Activated CD8-positive, alpha-beta memory T cell treated with anti-CD3 and anti-CD28 coated beads, Interleukin-2, amount 50 U/mL, for 4 hours (primary cell): ENCODE data around the gene CPEB3.
"Not testable (repeated sequence)": the region's sequence is repeated elsewhere in the genome, so short reads cannot be mapped to it uniquely, and the experiment has no call there.

Experiments
- DNase-seq: peaks from one replicate; pipeline ENCODE4 v3.0.0-alpha.2; 2020

CPEB3 gene

DNA sequence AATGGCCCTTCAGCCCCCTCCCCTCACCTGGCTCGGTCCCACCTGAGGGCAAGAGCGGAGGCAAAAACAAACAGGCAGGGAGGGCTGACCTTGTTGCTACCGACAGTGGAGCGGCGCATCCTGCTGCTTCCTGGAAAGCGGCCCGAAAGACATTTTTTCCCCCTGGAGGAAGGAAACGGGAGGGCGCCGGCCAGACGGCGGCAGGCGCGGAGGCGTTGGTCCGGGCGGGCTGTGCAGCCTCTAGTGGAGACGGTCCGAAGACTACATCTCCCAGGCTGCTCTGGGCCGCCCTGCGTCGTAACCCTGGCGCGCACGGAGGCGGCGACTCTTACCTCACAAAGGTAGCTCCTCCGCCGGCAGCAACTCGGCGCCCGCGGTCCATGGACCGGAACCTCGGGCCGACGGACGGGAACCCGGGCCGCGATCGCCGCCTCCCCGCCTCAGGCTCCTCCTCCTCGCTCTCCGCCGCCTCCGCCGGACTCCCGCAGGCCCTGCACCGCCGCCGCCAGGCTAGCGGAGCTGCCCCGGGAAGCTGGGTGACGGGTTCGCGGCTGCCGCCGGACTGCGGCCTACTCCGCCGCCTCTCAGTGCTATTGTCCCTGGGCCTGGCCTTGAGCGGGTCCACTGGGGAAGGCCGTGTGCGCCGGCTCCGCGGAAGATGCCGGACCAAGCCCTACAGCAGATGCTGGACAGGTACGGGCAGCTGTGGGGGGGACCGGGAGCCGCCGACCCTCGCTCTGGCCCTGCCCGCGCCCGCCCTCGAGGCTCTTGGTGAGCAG is at the start of gene CPEB3, which contains the start of gene MARCHF5:
TSS of gene CPEB3 (minus strand) at position 242 of the 779 bp plus-strand sequence. CDS start 50,728 bp downstream, outside the sequence.
TSS of gene MARCHF5 (plus strand) at position 331 of the 779 bp plus-strand sequence. CDS start at position 659, 328 bp downstream.
- peak; percentile 89 for DNase-seq

DNA sequence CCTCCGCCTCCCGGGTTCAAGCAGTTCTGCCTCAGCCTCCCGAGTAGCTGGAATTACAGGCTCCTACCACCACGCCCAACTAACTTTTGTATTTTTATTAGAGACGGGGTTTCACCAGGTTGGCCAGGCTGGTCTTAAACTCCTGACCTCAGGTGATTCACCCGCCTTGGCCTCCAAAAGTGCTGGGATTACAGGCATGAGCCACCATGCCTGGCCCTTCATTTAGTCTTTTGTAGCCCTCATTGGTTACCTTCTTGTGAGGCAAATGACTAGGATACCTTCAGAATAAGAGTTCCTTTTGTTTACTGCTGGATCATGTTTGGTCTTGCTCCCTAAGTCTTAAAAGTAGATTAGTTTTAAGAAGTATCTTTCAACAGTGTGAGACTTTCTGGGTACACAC is 39.0 kb upstream of the CPEB3 start:
- not testable (repeated sequence) for DNase-seq

DNA sequence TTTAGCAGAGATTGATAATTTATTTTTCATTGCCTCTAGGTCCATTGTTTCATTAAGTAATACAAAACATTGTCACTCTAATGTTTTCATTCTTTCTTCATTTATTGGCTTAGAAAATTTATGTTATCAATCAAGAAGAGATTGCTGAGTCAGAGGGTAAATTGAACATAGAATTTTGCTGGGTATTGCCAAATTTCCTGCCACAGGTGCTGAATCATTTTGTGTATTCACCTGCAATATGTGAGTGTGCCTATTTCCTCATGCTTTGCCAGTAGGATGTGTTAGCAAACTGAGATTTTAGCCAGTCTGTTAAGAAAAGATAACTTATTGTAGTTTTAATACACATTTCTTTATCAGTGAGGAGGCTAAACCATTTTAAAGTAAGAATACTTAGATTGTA is 38.1 kb upstream of the CPEB3 start:
- no peak for DNase-seq

DNA sequence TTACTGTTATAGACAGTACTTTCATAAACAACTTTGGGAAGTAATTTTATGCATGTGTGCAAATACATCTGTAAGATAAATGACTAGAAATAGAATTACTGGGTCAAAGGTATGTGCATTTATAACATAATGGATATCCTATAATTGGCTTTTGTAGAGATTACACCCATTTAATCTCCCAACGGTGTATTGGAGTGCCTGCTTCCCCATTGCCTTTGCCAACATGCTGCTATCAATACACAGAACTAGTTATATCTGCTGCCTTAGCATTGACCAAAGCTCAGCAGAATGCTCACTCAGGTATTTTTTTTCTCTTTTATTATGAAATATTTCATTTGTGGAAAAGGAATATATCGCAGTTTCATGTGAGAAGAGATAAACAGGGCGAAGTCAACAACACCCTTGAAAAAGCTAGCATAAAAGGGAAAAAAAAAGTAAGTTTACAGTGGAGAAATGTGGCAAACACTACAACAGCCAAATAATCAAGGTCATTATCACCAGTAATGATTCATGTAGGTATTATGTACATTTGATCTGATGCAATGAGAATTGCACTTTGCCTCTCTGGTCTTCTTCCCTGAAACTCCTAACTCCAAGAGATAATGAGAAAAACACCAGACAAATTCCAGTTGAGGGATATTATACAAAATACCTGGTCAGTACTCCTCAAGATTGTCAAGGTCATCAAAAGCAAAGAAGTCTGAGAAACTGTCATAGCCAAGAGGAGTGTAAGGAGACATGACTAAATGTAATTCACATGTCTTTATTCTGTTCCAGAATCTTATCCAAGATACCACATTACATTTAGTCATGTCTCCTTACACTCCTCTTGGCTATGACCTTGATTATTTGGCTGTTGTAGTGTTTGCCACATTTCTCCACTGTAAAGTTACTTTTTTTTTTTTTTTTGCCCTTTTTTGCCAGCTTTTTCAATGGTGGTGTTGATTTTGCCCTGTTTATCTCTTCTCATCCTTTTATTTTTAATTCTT is 36.9 kb upstream of the CPEB3 start:
- DNase-seq = no peak

DNA sequence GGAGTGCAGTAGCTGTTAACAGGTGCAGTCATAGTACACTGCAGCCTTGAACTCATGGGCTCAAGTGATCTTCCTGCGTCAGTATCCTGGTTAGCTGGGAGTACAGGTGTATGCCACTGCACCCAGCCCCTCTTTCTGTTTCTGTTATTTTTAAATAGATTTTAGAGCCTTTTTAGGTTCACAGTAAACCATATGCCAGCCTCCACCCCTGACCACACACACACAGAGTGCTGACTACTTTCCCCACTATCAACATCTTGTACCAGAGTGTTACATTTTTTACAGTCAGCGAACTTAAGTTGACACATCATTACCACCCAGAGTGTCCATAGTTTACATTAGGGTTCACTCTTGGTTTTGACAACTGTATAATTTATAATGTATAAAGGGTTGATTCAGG is 32.2 kb upstream of the CPEB3 start:
- DNase-seq = no peak

DNA sequence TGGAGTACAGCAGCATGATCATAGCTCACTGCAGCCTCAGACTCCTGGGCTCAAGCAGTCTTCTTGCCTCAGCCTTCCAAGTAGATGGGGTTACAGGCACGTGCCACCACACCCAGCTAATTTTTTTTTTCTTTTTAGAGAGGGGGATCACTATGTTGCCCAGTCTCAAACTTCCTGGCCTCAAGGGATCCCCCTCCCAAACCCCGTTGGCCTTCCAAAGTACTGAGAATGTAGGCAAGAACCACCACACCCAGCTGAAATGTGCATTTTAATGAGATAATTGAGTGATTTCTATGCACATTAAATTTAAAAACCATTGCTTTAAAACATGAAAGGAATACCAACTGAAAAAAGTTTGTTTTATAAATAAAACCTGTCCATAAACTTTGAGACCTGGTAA is 25.7 kb upstream of the CPEB3 start:
- DNase-seq = no peak

GRCh38 chr10:92313750-92314149 is 22.9 kb upstream of the CPEB3 start:
- DNase-seq = no peak

GRCh38 chr10:92309272-92309671 is 18.4 kb upstream of the CPEB3 start:
- no peak for DNase-seq

DNA sequence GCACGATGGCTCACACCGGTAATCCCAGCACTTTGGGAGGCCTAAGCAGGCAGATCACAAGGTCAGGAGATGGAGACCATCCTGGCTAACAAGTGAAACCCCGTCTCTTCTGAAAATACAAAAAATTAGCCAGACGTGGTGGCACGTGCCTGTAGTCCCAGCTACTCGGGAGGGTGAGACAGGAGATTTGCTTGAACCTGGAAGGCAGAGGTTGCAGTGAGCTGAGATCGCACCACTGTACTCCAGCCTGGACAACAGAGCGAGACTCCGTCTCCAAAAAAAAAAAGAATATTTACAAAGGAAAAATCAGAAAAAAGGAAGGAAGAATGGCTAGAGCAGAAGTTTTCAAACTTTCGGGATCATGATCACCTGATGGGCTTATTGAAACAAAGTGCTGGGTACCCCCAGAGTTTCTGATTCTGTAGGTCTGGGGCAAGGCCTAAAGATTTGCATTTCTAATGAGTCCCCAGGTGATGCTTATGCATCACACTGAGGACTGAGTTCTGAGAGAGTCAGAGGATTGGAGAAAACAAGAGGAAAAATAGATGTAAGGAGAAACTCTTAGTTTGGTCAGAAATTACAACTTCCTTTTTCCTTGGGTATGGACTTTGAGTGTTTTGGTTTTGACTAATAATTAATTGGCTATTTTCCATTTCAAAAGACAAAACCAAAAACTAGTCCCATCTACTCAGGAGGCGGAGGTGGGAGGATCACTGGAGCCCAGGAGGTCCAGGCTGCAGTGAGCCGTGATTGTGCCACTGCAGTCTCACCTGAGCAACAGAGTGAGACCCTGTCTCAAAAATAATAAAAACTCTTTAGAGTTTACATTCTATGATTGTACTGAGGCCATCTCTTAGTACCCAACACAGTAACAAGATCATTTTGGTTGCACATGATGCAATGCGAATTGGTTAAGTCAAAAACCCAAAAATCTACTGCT is 14.5 kb upstream of the CPEB3 start:
- no peak for DNase-seq

DNA sequence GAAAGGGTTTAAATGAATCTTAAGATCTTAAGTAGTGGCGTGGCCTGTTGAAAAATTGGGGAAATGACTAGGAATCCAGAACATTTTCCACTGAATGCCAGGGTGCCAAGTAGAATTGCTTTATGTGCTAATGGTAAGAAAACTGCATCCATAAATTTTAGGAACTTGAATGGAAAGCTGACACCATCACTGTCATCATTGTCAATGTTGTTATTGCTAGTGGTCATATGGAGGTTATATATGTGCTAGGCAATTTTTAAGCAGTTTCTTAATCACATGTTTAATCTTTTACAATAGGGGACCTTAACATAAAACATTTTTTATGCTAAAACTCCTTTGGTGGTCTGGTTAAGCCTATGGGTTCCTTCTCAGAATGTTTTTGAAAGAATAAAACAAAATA is 13.2 kb upstream of the CPEB3 start:
- DNase-seq = no peak

GRCh38 chr10:92303096-92303495 is 12.2 kb upstream of the CPEB3 start:
- no peak for DNase-seq

GRCh38 chr10:92298487-92298886 is 7.6 kb upstream of the CPEB3 start:
- no peak for DNase-seq

DNA sequence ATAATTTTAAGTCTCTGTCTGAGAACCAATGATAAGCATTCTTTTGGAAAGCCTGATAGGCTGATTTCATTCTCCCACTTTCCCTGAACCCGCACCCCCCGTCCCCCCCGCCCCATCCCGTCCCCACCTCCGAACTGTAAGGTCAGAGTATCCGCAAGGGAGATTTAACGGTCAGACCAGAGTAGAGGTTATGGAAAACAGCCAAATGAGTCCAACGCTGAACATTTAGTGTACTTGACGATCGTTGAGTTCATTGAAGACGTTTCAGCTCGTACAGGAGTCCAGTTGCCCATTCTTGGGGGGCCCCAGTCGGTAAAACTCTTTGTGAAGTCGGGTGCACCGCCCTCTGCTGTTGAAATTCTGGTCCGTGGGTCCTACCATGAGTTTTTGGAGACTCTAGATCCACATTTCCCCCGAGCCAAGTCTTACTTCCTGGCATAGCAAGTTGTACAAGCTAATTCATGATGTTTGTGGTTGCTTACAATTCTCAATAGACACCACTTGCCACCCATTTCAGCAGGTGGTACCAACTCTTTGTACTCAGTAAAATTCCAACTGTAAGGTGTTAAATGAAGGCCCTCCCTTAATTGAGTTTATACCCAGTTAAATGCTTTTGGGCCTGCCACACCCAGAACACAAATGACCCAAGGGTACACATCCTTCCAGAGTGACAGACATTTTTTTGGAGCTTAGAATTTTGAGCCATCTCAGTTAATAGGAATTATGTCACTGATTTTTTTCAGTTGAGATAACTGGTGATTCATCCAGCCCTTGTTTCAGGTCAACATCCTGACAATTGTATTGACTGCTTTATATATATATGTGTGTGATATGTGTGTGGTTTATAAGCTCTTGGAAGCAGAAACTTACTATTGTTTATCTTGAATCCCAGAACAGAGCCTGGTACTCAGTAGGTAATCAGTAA is 1.3 kb upstream of the CPEB3 start:
- DNase-seq = peak; percentile 26

DNA sequence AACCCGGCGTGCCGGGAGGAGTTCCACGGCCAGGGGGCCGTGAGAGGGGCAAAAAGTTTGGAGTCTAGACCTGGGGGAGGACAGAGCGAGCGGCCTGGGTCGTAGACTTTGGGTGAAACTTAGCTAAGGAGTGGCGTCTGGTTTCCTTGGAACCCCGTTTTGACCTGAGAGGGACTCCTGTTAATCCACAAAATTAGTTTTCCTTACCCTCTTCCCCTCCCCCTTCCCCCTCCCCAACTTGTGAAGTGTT is 663 bp upstream of the CPEB3 start:
- DNase-seq = no peak

GRCh38 chr10:92290076-92290836 is 622 bp downstream of the CPEB3 start:
- DNase-seq = peak; percentile 35

- DNase-seq = no peak
These were observed 6.7 kb downstream of the CPEB3 start for GRCh38 chr10:92284112-92284704.

DNA sequence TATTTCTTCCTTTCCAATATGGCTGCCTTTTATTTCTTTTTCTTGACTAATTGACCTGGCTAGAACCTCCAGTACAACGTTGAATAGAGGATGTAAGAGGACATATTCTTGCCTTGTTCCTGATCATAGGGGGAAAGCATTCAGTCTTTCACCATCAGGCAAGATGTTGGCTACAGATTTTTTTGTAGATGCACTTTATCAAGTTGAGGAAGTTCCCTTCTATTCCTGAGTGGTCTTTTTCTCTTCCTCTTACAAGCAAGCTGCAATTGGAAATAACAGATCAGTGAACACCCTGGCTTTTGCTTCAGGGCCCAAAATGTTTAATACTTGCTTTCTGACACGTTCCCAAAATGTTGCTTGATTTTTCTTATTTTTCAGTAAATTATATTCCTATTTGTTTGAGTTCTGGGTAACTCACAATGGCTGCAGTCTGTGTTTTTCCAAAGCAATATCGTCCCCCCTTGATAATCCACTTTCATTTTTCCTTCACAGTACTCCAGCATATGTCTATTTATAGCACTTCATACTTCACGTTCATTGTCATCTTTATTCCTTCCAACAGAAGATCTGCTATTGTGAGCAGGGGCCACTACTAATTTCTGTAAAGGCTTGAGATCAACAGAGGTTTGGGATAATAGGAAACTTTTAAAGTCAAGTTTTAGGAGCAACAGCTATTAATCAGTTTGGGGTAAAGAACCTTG is 11.7 kb downstream of the CPEB3 start:
- no peak for DNase-seq

DNA sequence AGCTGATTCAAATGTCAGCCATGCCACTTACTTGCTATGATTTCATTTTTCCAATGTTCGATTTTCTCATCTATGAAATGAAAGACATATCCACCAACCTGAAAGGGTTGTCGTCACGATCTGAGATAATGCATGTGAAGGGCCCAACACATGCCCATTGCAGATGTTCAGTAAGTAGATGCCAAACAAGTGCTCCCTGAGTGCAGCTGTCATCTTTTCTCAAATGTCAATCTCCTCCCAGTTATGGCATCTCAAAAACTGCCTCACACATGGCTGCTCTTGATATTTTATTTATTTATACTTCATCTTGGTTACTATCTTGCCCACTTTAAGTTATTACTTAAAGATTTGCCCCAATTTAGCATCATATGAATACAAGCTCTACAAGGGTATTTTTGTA is 16.8 kb downstream of the CPEB3 start:
- no peak for DNase-seq

DNA sequence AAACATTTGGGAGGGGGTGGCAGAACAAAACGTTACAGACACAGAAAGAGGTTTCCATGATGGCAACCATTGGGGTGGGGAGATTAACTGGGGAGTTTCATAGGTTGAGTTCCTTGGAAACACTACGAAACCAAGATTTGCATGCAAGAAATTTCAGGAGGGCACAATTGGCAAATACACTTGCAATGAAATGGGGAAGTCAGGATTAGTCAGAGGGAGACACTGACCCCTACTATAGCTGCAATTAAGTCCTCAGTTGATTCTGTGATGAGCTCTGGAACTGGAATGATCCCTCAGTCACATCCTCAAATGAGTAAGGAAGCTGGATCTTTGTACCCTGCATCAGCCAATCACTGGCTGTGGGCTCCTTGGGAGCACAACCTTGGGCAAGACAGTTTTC is 22.1 kb downstream of the CPEB3 start:
- no peak for DNase-seq

DNA sequence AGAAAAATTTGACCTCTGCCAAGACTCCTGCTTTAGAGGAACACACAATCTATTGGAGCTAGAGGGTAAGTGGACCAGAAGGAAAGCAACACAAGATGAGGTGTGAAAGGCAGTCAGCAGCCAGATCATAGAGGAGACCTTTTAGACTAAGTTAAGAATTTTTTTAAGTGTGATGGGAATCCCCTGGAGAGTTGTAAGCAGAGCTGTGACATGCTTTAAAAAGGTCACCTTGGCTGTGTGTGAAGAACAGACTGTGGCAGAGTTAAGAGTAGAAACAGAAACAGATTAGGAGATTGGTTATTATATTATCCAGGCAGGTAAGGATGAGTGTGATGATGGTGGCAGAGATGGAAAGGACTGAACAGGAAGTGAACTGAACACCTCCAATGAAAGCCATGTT is 23.5 kb downstream of the CPEB3 start:
- no peak for DNase-seq
